A673 (cell line): Measurements from ENCODE around the gene OXNAD1.

Source experiments
- EZH2 ChIP-seq: fragments of 200-600 bp; sonication (generic); IDR thresholded peaks from 2 replicates; pipeline ENCODE4 v1.6.1; 2017; ENCODE audit warnings: borderline replicate concordance, low read depth, mild to moderate bottlenecking, mixed read lengths, antibody characterized with exemption, low read length; ENCODE audit not compliant: poor library complexity, severe bottlenecking
- TF ChIP-seq, protein P1 (sequence below): fragments of 300-800, 200-600 bp; sonication (generic); conservative IDR thresholded peaks from 2 replicates; pipeline ENCODE4 v1.5.1; 2017; ENCODE audit warnings: low read depth, mild to moderate bottlenecking, antibody characterized with exemption, low read length, moderate library complexity, mixed read lengths

DNA sequence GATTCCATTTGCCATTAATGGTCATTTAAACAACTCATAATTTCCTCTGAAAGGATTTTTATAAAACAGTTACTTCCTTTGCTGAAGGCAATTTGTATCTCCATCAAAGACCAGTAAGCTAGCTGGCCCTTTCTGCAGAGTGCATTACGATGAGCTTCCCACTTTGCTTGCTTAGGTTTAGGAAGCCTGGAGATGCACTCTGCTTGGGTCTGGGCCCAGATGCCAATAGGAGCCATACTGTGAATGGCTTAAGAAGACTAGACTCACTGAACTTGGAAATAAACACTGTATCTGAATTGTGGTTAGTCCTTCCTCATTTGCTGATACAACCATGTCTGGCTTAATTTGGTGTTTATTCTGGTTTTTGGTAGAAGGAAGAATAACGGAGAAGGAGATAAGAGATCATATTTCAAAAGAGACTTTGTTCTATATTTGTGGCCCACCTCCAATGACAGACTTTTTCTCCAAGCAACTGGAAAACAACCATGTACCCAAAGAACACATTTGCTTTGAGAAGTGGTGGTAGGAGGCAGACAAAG, 38.1 kb downstream of the OXNAD1 start:
- TF ChIP-seq, protein P1, sequence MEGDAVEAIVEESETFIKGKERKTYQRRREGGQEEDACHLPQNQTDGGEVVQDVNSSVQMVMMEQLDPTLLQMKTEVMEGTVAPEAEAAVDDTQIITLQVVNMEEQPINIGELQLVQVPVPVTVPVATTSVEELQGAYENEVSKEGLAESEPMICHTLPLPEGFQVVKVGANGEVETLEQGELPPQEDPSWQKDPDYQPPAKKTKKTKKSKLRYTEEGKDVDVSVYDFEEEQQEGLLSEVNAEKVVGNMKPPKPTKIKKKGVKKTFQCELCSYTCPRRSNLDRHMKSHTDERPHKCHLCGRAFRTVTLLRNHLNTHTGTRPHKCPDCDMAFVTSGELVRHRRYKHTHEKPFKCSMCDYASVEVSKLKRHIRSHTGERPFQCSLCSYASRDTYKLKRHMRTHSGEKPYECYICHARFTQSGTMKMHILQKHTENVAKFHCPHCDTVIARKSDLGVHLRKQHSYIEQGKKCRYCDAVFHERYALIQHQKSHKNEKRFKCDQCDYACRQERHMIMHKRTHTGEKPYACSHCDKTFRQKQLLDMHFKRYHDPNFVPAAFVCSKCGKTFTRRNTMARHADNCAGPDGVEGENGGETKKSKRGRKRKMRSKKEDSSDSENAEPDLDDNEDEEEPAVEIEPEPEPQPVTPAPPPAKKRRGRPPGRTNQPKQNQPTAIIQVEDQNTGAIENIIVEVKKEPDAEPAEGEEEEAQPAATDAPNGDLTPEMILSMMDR: no peak
- no peak for TF ChIP-seq EZH2
